LNCAP (cell line): Measurements from ENCODE around the gene TIPARP.

Source experiments
- CTCF ChIP-seq: fragments of 450-650 bp; IDR thresholded peaks from 2 replicates; pipeline ENCODE4 v1.5.1; 2017; ENCODE audit warnings: mild to moderate bottlenecking

The TIPARP gene

GRCh38 chr3:156654834-156655233 is 19.6 kb upstream of the TIPARP start:
- no peak for TF ChIP-seq CTCF

GRCh38 chr3:156655819-156656550 is 18.4 kb upstream of the TIPARP start:
- no peak for TF ChIP-seq CTCF

GRCh38 chr3:156657440-156657839 is 16.9 kb upstream of the TIPARP start:
- no peak for TF ChIP-seq CTCF

GRCh38 chr3:156657862-156658731 is 16.3 kb upstream of the TIPARP start:
- no peak for TF ChIP-seq CTCF

- TF ChIP-seq CTCF = no peak
These were observed 15.7 kb upstream of the TIPARP start for GRCh38 chr3:156658732-156659090.

GRCh38 chr3:156659260-156659659 is 15.1 kb upstream of the TIPARP start:
- TF ChIP-seq CTCF = no peak

GRCh38 chr3:156661155-156661554 is 13.2 kb upstream of the TIPARP start:
- TF ChIP-seq CTCF = no peak
